HepG2 (cell line): Measurements from ENCODE around the gene C16orf90. TPM values are rescaled to one million over a fixed set of nuclear protein-coding genes. Genes with fewer than 3 reads are reported as not detected.

Experiments
- AKNA ChIP-seq: sonication (generic); formaldehyde crosslinking; IDR thresholded peaks from 2 replicates; pipeline ENCODE4 v1.4.0; 2020; ENCODE audit warnings: missing genetic modification reagents, borderline replicate concordance
- ARID5B ChIP-seq: IDR thresholded peaks from 2 replicates; pipeline ENCODE4 v1.4.0; 2020; ENCODE audit warnings: mild to moderate bottlenecking, missing genetic modification reagents
- BATF2 ChIP-seq: sonication (generic); formaldehyde crosslinking; IDR thresholded peaks from 2 replicates; pipeline ENCODE4 v1.8.0; 2022; ENCODE audit warnings: mild to moderate bottlenecking, missing genetic modification reagents, moderate library complexity
- CEBPB ChIP-seq: IDR thresholded peaks from 2 replicates; pipeline ENCODE4 v1.6.1; 2011; ENCODE audit warnings: low read depth, low read length, improper control_type of control experiment, borderline replicate concordance
- E2F1 ChIP-seq: sonication (generic); formaldehyde crosslinking; IDR thresholded peaks from 2 replicates; pipeline ENCODE4 v1.5.0; 2020; ENCODE audit warnings: missing genetic modification reagents
- HDAC2 ChIP-seq: sonication (generic); formaldehyde crosslinking; IDR thresholded peaks from 2 replicates; pipeline ENCODE4 v1.4.0; 2020; ENCODE audit warnings: missing genetic modification reagents
- MAFK ChIP-seq, 2 experiments: IDR thresholded peaks in 1 of 2; conservative IDR thresholded peaks in 1 of 2; 2 replicates each; pipeline ENCODE4 v1.6.1; 2011; ENCODE audit warnings: improper control_type of control experiment in 2 of 2, low read length in 2 of 2
- NCOA1 ChIP-seq: sonication (generic); formaldehyde crosslinking; IDR thresholded peaks from 2 replicates; pipeline ENCODE4 v1.9.0; 2021; ENCODE audit warnings: missing genetic modification reagents
- POLR2G ChIP-seq: fragments of 200-400 bp; formaldehyde crosslinking; IDR thresholded peaks from 2 replicates; pipeline ENCODE4 v1.6.1; 2018; ENCODE audit warnings: mild to moderate bottlenecking, low read depth, low read length, moderate library complexity
- PRMT3 ChIP-seq: sonication (generic); formaldehyde crosslinking; IDR thresholded peaks from 2 replicates; pipeline ENCODE4 v1.8.1; 2022; ENCODE audit warnings: low read depth, mild to moderate bottlenecking, moderate library complexity, missing genetic modification reagents, borderline replicate concordance
- SETDB1 ChIP-seq: sonication (generic); formaldehyde crosslinking; IDR thresholded peaks from 2 replicates; pipeline ENCODE4 v1.5.1; 2020; ENCODE audit warnings: missing genetic modification reagents, mild to moderate bottlenecking, borderline replicate concordance
- SNAI1 ChIP-seq: sonication (generic); formaldehyde crosslinking; IDR thresholded peaks from 2 replicates; pipeline ENCODE4 v1.5.0; 2020; ENCODE audit warnings: mild to moderate bottlenecking, missing genetic modification reagents, borderline replicate concordance
- ZBTB34 ChIP-seq: sonication (generic); formaldehyde crosslinking; IDR thresholded peaks from 2 replicates; pipeline ENCODE4 v1.8.0; 2022; ENCODE audit warnings: mild to moderate bottlenecking, missing genetic modification reagents
- ZNF496 ChIP-seq: sonication (generic); formaldehyde crosslinking; IDR thresholded peaks from 2 replicates; pipeline ENCODE4 v1.8.1; 2023; ENCODE audit warnings: mild to moderate bottlenecking, moderate library complexity, missing genetic modification reagents; ENCODE audit not compliant: insufficient replicate concordance
- ZNF543 ChIP-seq: sonication (generic); formaldehyde crosslinking; IDR thresholded peaks from 2 replicates; pipeline ENCODE4 v1.4.0; 2020; ENCODE audit warnings: mild to moderate bottlenecking, missing genetic modification reagents
- ZNF678 ChIP-seq: sonication (generic); formaldehyde crosslinking; IDR thresholded peaks from 2 replicates; pipeline ENCODE4 v1.4.0; 2020; ENCODE audit warnings: mild to moderate bottlenecking, missing genetic modification reagents
- ZNF879 ChIP-seq: sonication (generic); formaldehyde crosslinking; IDR thresholded peaks from 2 replicates; pipeline ENCODE4 v1.8.1; 2023; ENCODE audit warnings: missing genetic modification reagents
- polyA plus RNA-seq, 8 experiments: library from polyadenylated mRNA; depleted of rRNA in 3 of 8; stranded (reverse) in 7 of 8; unstranded in 1 of 8; fragments of >200 nt; fragmentation: Illumina TruSeq in 4 of 8; extraction: Trizol in 4 of 8; gene quantifications; 2 replicates each; pipeline versions ENCODE4 v1.2.1 to v1.2.3, GENCODE V29; 2011 to 2016; ENCODE audit warnings: low read depth in 4 of 8, missing spikeins in 1 of 8, mixed read lengths in 1 of 8; ENCODE audit not compliant: insufficient read depth in 1 of 8
- total RNA-seq, 5 experiments: library from RNA; depleted of rRNA; stranded (reverse); fragments of >200 nt; fragmentation: Illumina TruSeq; extraction: Trizol; gene quantifications; 2 replicates each; pipeline ENCODE4 v1.2.3, GENCODE V29; 2016; ENCODE audit warnings: low read depth in 1 of 5

The C16orf90 gene
- total and polyA plus RNA-seq, 2 of the 13 experiments (the other 11 are each of a cell fraction or from before 2014, with no cell fraction given): not detected

GRCh38 chr16:3458852-3459361, 36.4 kb downstream of the C16orf90 start (continued):
- TF ChIP-seq ARID5B: peak; percentile 77
- TF ChIP-seq CEBPB: 0 out of 2 replicates have a peak, but pooled peaks have one; percentile 29
- no peak for TF ChIP-seq ZNF496
- 0 out of 2 replicates have a peak, but pooled peaks have one; percentile 42 for TF ChIP-seq ZNF678 (CRISPR knock-in tag)
- TF ChIP-seq E2F1 (CRISPR knock-in tag): peak; percentile 47; the same call in 1 of the 2 replicates
- no peak for TF ChIP-seq ZNF543
- no peak for TF ChIP-seq SNAI1 (CRISPR knock-in tag)
- TF ChIP-seq POLR2G: peak; percentile 89
- TF ChIP-seq ZBTB34 (CRISPR knock-in tag): peak; percentile 98
- TF ChIP-seq MAFK (conservative IDR thresholded peaks at IDR 0.05 in 1 of 2, IDR thresholded peaks at IDR 0.05 in 1 of 2; ENCODE audit: low read length in 2 of 2): 0 out of 4 replicates have a peak, but pooled peaks of 1 of the 2 experiments have one; percentile 0
- no peak for TF ChIP-seq PRMT3 (CRISPR knock-in tag)
- no peak for TF ChIP-seq ZNF879 (CRISPR knock-in tag)
- no peak for TF ChIP-seq BATF2
- TF ChIP-seq SETDB1: no peak
- TF ChIP-seq AKNA: peak; percentile 73; the same call in 1 of the 2 replicates
- peak; percentile 27; the same call in 1 of the 2 replicates for TF ChIP-seq HDAC2 (CRISPR knock-in tag)
- TF ChIP-seq NCOA1 (CRISPR knock-in tag): 0 out of 2 replicates have a peak, but pooled peaks have one; percentile 53
